SK-N-DZ (cell line): Measurements from ENCODE around the gene MAD2L2. TPM values are rescaled to one million over a fixed set of nuclear protein-coding genes. Genes with fewer than 3 reads are reported as not detected.

Source experiments
- DNase-seq: peaks from one replicate; pipeline ENCODE4 v3.0.0-alpha.2; 2015; ENCODE audit warnings: low spot score
- polyA plus RNA-seq, 2 experiments: library from polyadenylated mRNA; depleted of rRNA; stranded (reverse); fragments of >200 nt; gene quantifications; 2 replicates each; pipeline ENCODE4 v1.2.3, GENCODE V29; 2014

MAD2L2 gene
- 158 and 161 TPM in 2 replicates for polyA plus RNA-seq (2014; cell fraction: cytosol; rRNA removed)
- polyA plus RNA-seq (2014; cell fraction: nucleus; rRNA removed), result 154 and 165 TPM in 2 replicates

DNA sequence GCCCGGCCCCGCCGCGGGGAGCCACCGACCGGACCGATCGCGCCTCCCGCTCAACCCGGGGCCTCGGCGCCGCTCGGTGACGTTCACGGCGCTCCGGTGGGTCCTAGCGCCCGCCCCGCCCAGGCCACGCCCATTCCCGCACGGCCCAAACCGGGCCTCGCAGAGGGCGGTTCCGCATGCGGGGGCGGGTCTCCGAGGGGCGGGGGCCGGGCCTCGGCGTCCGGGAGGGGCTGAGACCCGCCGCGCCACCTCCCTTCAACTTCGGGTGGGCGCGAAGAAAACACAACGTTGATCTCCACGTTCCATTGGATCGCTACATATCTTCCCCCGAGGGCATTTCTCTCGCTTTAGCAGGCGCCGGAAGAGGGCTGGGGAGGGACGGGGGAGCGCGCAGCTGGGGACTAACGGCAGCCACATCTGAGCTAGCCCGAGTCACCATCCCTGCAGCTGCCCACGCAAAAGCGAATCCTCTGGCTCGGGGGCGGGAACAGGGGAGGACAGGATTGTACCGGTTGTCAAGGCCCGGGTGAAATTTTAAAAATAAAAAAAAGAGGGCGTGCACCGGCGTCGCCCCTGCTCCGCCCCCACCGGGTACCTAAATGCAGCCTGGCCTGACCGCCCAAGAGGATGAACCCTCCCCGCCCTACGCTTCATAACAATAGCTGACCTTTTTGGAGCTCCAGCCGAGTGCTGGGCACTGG is at the start of gene MAD2L2:
Gene MAD2L2, minus strand, starts transcription at position 78 of the 701 bp plus-strand sequence. CDS start 547 bp downstream, outside the sequence.
- peak; percentile 63 for DNase-seq

- no peak for DNase-seq
Observed at GRCh38 chr1:11730429-11730891, 49.5 kb upstream of the MAD2L2 start.

DNA sequence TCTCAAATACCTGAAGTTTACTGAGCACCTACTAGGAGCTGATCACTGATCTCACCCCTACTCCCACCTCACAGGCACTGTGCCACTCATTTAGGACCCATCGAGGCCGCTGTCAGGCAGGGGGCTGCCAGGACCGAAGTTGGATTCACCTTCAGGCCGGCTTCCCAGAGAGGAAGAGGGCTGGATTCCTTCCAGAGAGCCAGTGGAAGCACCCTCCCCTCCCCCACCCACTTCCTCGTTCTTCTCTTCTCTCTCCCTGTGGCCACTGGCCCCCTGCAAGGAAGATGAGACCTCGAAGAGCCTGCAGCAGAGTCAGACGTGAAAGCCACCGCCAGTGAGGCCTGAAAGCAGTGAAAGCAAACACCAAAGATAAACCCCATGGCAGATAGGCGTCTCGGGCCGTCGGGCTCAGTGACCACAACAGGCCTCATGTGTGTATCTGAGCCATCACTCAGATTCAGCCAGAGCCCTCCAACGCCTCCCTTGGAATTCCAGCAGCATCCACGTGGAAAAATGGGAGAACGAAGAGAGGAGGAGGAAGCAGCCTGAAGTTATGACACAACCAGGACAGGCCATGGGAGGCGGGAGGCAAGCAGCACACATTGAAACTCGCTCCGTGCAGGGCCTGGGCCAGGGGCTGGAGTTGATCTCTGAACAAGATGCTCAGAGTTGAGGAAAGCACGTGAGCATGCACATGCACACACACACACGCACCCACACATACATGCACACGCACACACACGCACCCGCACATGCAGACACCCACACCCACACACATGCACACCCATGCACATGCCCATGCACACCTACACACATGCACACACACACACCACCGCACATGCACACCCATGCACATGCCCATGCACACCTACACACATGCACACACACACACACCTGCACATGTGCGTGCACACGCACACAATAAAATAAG is 48.8 kb upstream of the MAD2L2 start:
- DNase-seq, result no peak

GRCh38 chr1:11729155-11729497 is 48.2 kb upstream of the MAD2L2 start:
- no peak for DNase-seq

GRCh38 chr1:11728126-11728806 is 47.3 kb upstream of the MAD2L2 start:
- no peak for DNase-seq

GRCh38 chr1:11727119-11727518 is 46.2 kb upstream of the MAD2L2 start:
- DNase-seq, result no peak

- no peak for DNase-seq
Observed at GRCh38 chr1:11725616-11726015, 44.7 kb upstream of the MAD2L2 start.

- DNase-seq, result no peak
Observed at GRCh38 chr1:11722538-11722937, 41.6 kb upstream of the MAD2L2 start.

DNA sequence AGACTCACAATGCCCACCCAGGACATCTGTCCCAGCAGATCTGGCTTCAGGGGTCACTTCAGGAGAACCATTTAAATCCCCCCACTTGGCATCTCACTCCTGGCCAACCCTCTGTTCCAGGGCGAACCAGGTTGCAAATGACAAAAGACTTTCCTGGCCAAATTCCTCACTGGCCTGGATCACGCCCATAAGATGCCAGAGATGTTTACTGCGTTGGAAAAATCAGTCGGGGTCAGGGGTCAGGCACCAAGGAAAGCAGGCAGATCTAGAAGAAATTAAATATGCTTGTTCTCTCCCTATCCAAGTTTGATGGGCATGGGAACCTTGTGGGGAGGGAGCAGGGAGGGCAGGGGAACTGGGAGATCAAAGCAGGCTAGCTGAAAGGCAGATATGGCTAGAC is 40.4 kb upstream of the MAD2L2 start:
- no peak for DNase-seq

DNA sequence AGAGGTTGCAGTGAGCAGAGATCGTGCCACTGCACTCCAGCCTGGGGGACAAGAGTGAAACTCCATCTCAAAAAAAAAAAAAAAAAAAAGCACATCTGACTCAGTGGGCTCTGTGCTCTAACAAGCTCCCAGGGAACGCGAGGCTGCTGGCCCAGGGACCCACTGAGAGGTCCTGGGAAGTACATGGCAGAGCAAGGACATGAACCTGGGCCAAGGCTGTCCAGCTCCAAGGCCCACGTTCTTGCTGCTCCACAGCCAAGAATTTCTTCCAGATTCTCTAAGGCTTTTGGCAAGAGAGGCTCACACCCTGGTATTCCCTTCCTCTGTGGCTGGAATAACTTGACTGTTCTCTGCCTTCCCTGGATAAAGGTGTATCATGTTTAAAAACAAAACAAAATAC is 39.6 kb upstream of the MAD2L2 start:
- DNase-seq, result no peak

DNA sequence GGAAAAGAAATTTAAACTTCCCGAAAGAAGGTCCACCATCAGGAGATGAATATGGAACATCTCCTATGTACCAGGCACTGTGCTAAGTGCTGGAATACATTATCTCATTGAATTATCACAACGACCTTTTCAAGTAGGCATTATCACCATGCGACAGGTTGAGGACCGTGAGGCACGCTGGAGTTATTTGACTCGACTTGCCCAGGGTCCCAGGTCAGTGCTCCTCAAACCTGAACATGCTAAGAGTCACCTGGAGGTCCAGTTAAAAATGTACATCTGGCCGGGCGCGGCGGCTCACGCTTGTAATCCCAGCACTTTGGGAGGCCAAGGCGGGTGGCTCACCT is 39.1 kb upstream of the MAD2L2 start:
- no peak for DNase-seq

- DNase-seq, result peak; percentile 39
Observed at GRCh38 chr1:11719313-11720032, 38.5 kb upstream of the MAD2L2 start.

DNA sequence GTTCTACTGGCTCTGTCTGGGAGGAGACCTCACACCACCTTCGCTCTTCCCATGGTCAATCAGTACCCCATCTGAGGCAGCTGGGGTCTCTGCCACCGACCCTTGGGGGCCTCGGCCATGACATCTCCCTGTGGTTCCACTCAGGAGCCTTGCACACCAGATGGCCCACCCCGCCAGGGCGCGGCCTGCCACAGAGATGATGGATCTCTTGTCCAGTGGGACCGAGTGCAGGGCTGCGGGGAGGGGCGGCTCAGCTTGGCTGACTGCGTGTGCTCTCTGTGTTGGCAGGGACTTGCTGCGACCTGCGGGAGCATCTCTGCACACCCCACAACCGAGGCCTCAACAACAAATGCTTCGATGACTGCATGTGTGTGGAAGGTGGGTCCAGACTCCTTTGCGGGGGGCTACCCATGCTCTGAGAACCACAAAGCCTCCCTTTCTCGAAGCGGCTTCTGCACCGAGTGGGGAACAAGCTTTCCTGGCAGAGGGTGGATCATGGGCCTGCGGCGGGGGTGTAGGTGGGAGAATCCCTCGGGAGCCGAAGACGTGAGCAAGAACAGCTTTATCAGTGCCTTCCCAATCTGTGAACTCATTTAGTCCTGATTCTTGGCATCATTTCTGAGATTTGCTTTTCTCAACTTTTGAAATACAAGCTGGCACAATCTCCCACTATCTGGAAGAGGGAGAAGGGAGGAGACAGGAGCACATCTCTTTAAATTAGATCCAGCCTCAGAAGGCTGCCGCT is 34.1 kb upstream of the MAD2L2 start:
- no peak for DNase-seq

GRCh38 chr1:11713095-11713494 is 32.1 kb upstream of the MAD2L2 start:
- no peak for DNase-seq

GRCh38 chr1:11712285-11712684 is 31.3 kb upstream of the MAD2L2 start:
- DNase-seq, result no peak

DNA sequence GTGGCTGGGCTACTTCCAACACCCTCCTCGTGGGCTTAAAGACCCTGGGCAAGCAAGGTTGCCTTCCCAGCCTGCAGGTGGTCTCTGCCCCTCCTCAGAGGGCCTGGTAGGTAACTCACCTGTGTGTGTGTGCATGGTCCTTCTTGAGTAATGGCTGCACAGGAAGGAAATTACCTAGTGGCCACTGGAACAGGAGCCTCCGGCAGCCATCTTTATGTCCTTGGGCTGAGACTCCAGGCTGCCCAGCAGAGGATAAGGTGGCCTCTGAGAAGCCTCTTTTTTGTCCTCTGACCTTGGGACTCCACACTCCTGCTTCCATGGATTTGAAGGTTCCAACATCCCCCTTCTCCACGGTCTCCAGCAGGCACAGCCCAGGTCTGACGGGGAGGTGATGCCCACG is 30.5 kb upstream of the MAD2L2 start:
- no peak for DNase-seq

GRCh38 chr1:11708554-11709350 is 27.8 kb upstream of the MAD2L2 start:
- no peak for DNase-seq

- peak; percentile 49 for DNase-seq
Observed at GRCh38 chr1:11707621-11708276, 26.8 kb upstream of the MAD2L2 start.

DNA sequence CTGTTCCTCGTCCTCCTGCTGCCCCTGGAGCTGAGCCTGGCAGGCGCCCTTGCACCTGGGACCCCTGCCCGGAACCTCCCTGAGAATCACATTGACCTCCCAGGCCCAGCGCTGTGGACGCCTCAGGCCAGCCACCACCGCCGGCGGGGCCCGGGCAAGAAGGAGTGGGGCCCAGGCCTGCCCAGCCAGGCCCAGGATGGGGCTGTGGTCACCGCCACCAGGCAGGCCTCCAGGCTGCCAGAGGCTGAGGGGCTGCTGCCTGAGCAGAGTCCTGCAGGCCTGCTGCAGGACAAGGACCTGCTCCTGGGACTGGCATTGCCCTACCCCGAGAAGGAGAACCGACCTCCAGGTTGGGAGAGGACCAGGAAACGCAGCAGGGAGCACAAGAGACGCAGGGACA is 25.3 kb upstream of the MAD2L2 start:
- no peak for DNase-seq
